Adrenal gland (tissue), 12 donors: ENCODE data around the gene KLHL29. TPM values are rescaled to one million over a fixed set of nuclear protein-coding genes. Genes with fewer than 3 reads are reported as not detected.

Experiments used
- DNase-seq, 7 donors: peaks; one replicate each; pipeline ENCODE4 v3.0.0-alpha.2; 2019 to 2020
- H3K27ac ChIP-seq, 5 donors: fragments of 200-600 bp; sonication (generic) in 4 of 5; 1 replicate in 3 of 5; 2 replicates in 2 of 5; pipeline versions ENCODE4 v1.5.1 to v1.8.0; 2016 to 2020; ENCODE audit warnings: mild to moderate bottlenecking in 1 of 5
- H3K27me3 ChIP-seq: fragments of 200-600 bp; 2 replicates; pipeline ENCODE4 v1.8.0; 2021
- H3K36me3 ChIP-seq, 2 donors: fragments of 200-600 bp; replicated peaks in 1 of 2; 1 replicate in 1 of 2; 2 replicates in 1 of 2; pipeline versions ENCODE4 v1.5.1 to v1.8.0; 2018 to 2022
- H3K4me1 ChIP-seq, 2 donors: fragments of 200-600 bp; replicated peaks in 1 of 2; 1 replicate in 1 of 2; 2 replicates in 1 of 2; pipeline versions ENCODE4 v1.5.1 to v1.8.0; 2018 to 2021
- H3K4me3 ChIP-seq, 4 donors: fragments of 200-600 bp; sonication (generic) in 3 of 4; one replicate each; pipeline ENCODE4 v1.5.1; 2016 to 2018
- H3K9me3 ChIP-seq, 3 donors: fragments of 200-600 bp; sonication (generic) in 1 of 3; replicated peaks in 1 of 3; 1 replicate in 2 of 3; 2 replicates in 1 of 3; pipeline versions ENCODE4 v1.5.1 to v1.8.0; 2016 to 2021
- POLR2A ChIP-seq, 2 donors: fragments of 450-650 bp; IDR thresholded peaks; one replicate each; pipeline ENCODE4 v1.6.1; 2017; ENCODE audit warnings: antibody characterized with exemption in 2 of 2, mild to moderate bottlenecking in 2 of 2, moderate library complexity in 1 of 2
- WGBS, 4 donors: extraction: QIAGEN DNeasy Blood & Tissue Kit in 2 of 4; methylation state at CpG; one replicate each; pipeline versions ENCODE4 v1.1.5 to v1.1.7; 2013 to 2017; 5-methylcytosine and 5-hydroxymethylcytosine counted together
- intact Hi-C, 2 donors: fragments of 100-400 bp; cut with DNase I; formaldehyde crosslinking; loops; one replicate each; pipeline versions ENCODE4 v1.14.1 to v1.15.0; 2022 to 2023
- polyA plus RNA-seq, 3 donors: library from polyadenylated mRNA; stranded (reverse); fragments of 200-250 nt in 2 of 3; fragments of 350-450 nt in 1 of 3; fragmentation: Illumina TruSeq in 1 of 3; extraction: RNeasy Lipid Tissue Mini Kit (QIAGEN cat#74804) in 1 of 3; gene quantifications; one replicate each; pipeline ENCODE4 v1.2.3, GENCODE V29; 2013 to 2014
- total RNA-seq, 9 donors: library from RNA; depleted of rRNA in 4 of 9; stranded (reverse); fragments of >200 nt in 4 of 9; fragments of 120-200 nt in 1 of 9; fragmentation: NEBNext Ultra II Directional in 1 of 9; extraction: Animal tissue kit (Norgen Biotek cat#: 25700) in 1 of 9; gene quantifications; one replicate each; pipeline versions ENCODE4 v1.1.0 to v1.2.4, GENCODE V29; 2013 to 2023
- TF ChIP-seq, protein P1 (sequence below), 6 experiments: fragments of 450-650 bp in 4 of 6; fragments of 200-600 bp in 2 of 6; sonication (generic) in 1 of 6; IDR thresholded peaks; 1 replicate in 5 of 6; 2 replicates in 1 of 6; pipeline versions ENCODE4 v1.5.1 to v1.8.0; 2016 to 2021; ENCODE audit warnings: antibody characterized with exemption in 6 of 6, mild to moderate bottlenecking in 2 of 6, moderate library complexity in 1 of 6
- donor health status: healthy with polysubstance abuse.
- donor health status: Bipolar disorder and iron deficiency.
- donor health status: DM: yes; HTN: yes; CAD: no.
- donor health status: DM: no; HTN: no; CAD: no.
- donor health status: DM: no; HTN: no; CAD: no.
- donor health status: DM: yes; HTN: yes; CAD: no.

The KLHL29 gene
- total and polyA plus RNA-seq, 12 donors = 1.9 to 24.5 (median 15.7) TPM

DNA sequence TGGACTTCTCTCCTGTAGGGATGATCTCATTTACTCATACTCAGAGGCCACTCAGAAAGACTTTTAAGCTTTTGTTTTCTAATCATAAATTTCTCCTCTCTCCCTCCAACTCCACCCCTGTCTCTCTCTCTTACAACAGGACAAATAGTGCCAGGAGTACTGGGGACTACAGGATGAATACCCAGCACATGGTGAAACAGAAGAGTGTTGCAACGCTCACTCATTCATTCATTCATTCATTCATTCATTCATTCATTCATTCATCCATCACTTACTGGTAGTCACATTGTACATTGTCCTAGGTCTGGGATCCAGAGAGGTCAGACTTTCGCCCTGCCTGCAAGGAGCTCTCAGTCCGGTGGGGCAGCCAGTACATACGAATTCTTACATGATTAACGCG, 97.6 kb downstream of the KLHL29 start:
- TF ChIP-seq, protein P1, sequence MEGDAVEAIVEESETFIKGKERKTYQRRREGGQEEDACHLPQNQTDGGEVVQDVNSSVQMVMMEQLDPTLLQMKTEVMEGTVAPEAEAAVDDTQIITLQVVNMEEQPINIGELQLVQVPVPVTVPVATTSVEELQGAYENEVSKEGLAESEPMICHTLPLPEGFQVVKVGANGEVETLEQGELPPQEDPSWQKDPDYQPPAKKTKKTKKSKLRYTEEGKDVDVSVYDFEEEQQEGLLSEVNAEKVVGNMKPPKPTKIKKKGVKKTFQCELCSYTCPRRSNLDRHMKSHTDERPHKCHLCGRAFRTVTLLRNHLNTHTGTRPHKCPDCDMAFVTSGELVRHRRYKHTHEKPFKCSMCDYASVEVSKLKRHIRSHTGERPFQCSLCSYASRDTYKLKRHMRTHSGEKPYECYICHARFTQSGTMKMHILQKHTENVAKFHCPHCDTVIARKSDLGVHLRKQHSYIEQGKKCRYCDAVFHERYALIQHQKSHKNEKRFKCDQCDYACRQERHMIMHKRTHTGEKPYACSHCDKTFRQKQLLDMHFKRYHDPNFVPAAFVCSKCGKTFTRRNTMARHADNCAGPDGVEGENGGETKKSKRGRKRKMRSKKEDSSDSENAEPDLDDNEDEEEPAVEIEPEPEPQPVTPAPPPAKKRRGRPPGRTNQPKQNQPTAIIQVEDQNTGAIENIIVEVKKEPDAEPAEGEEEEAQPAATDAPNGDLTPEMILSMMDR (IDR thresholded peaks at IDR 0.05) = no peak
- TF ChIP-seq POLR2A (IDR thresholded peaks at IDR 0.05) = no peak
- H3K4me1 ChIP-seq = peaks cover 19 to 30% of the 10 kb centered on the region in 2 donors
- peak overlapping the region in 1 of 5 donors; percentile 6 for H3K27ac ChIP-seq
- intact Hi-C loops = no loop called here
- 87 to 90% (median 88%) methylated on average over 6 of the region's 6 CpGs for WGBS, 4 donors
- no peaks in the 10 kb centered on the region for H3K9me3 ChIP-seq
- H3K4me3 ChIP-seq = no peak overlapping the region
- H3K36me3 ChIP-seq = no peaks in the 10 kb centered on the region
- no peak for DNase-seq
- no peaks in the 10 kb centered on the region for H3K27me3 ChIP-seq

DNA sequence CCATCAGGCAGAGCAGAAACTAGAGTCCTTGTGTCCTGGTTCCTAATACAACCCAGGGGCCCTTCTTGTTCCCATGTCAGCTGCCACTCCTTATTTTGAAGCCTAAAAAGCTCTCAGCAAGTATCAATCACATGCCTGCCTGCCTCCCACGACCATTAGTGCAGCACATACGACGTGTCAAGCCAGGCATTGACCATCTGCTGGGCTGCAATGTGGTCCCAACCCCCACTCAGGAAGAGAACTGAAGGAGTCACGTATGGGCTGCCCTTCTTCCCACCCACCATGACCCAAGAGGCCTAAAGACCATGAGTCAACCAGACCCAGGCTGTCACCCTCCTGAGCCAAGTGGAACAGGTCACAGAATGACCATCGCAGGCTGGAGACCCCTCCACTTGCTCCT, 98.8 kb downstream of the KLHL29 start:
- Histone ChIP-seq H3K27ac (peak overlapping the region in 1 of 5 donors; percentile 73), H3K36me3 (no peaks in the 10 kb centered on the region), H3K27me3 (no peaks in the 10 kb centered on the region), H3K9me3 (no peaks in the 10 kb centered on the region), H3K4me1 (peaks cover 22 to 32% of the 10 kb centered on the region in 2 donors), H3K4me3 (no peak overlapping the region)
- WGBS, 4 donors = 73 to 84% (median 78%) methylated on average over 4 to 5 of the region's 5 CpGs
- no peak for DNase-seq
- intact Hi-C loops = no loop called here
- TF ChIP-seq POLR2A (IDR thresholded peaks at IDR 0.05) = no peak
- TF ChIP-seq, protein P1 (IDR thresholded peaks at IDR 0.05) = no peak

DNA sequence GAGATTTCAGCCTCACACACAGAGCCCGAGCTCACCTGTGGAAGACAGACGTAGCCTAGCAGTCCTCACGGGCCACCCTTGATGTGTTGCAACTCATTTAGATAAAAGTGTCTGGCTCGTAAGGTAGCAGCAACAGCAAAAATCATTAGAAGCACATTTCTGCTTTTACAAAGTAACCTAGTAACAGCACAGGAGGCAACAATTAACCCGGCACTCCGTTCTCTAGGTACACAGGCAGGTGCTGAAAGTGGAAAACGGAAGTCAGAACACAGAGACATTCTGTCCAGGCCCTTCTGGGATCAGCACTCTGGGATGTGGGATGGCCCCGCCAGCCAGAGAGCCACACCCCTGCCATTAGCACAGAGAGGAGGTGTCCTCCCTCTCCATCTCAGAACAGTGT, 99.3 kb downstream of the KLHL29 start:
- peak overlapping the region in 1 of 5 donors; percentile 73 for H3K27ac ChIP-seq
- 88 to 95% (median 92%) methylated on average over 8 of the region's 8 CpGs for WGBS, 4 donors
- no peaks in the 10 kb centered on the region for H3K9me3 ChIP-seq
- H3K36me3 ChIP-seq = no peaks in the 10 kb centered on the region
- H3K27me3 ChIP-seq = no peaks in the 10 kb centered on the region
- H3K4me3 ChIP-seq = no peak overlapping the region
- TF ChIP-seq POLR2A (IDR thresholded peaks at IDR 0.05) = no peak
- TF ChIP-seq, protein P1 (IDR thresholded peaks at IDR 0.05) = no peak
- no peak for DNase-seq
- intact Hi-C loops = no loop called here
- peaks cover 27 to 37% of the 10 kb centered on the region in 2 donors for H3K4me1 ChIP-seq

DNA sequence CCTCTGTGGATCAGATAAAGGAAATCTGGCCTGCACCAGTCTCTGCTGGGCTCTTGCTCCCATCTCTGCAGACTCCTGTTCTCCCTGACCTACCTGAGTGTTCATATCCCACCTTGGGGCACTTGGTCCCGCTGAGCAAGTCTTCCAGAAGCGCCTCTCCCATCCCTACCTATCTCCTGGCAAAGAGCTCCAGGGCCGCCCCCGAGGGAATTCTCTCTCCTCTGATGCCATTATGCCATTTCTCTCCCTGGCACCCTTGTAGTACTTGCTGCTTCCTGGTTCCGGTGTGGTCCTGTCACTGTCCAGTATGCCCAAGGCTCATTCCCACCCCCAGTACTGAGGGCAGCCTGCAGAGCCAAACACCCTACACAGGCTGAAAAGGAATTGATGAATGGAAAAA, 99.8 kb downstream of the KLHL29 start:
- DNase-seq = no peak
- H3K36me3 ChIP-seq = no peaks in the 10 kb centered on the region
- H3K4me1 ChIP-seq = peaks cover 32 to 42% of the 10 kb centered on the region in 2 donors
- H3K27ac ChIP-seq = peak overlapping the region in 2 of 5 donors; percentile 73 to 89
- H3K4me3 ChIP-seq = no peak overlapping the region
- H3K27me3 ChIP-seq = no peaks in the 10 kb centered on the region
- no peaks in the 10 kb centered on the region for H3K9me3 ChIP-seq
- intact Hi-C loops = no loop called here
- WGBS, 4 donors = 67 to 72% (median 69%) methylated on average over 4 to 5 of the region's 5 CpGs
- TF ChIP-seq, protein P1 (IDR thresholded peaks at IDR 0.05) = no peak
- TF ChIP-seq POLR2A (IDR thresholded peaks at IDR 0.05) = no peak
